Fibroblast of peridontal ligament (primary cell): Measurements from ENCODE around the gene BEND5.

Source experiments
- DNase-seq: peaks from one replicate; pipeline ENCODE4 v3.0.0-alpha.2; 2010; ENCODE audit errors: extremely low read depth

The BEND5 gene

DNA sequence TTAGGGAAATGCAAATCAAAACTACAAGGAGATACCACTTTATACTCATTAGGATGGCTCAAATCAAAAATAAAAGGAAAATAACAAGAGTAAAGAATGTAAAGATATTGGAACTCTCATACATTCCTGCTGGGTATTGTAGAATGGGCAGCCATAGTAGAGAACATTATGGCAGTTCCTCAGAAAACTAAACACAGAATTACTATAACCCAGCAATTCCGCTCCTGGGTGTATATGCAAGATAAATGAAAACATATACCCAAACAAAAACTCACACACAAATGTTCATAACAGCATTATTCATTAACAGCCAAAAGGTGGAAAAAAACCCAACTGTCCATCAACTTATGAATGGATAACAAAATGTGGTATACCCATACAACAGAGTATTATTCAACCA is 11.4 kb downstream of the BEND5 start:
- DNase-seq = no peak

DNA sequence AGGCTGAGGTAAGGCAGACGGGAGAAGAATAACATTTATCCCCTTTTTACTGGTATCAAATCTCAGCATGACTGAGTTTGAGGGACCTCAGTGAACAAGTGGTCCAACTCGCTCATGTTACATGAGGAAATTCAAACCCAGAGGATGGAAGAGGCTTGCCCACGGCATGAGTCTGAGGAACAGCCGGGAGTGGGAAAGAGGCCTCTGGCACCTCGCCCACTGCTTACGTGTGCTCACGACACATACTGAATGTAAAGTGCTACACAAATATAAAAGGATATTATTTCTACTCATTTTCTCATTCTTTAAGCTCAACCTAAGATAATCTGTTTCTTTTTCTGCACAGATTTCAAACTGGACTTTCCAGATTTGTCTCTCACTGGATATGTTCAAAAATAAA is 14.7 kb downstream of the BEND5 start:
- DNase-seq = peak; percentile 26

DNA sequence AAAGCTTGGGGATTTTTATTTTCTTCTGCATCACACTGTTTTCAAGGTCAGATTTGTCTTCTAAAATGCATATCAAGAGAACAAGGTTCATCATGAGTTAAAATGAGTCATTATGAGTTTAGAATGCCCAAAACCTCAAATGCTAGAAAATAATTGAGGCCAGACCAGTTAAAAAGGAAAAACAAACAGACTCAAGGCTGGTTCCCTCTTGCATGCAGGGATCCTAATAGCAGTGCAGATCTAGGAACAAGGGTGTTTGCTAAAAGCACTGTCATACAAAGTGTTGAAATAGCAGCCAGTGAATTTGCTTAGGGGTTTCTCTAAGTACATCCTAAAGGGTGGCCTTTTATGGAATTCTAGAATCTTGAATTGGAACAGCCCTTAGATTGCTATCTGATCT is 15.3 kb downstream of the BEND5 start:
- DNase-seq = peak; percentile 71

DNA sequence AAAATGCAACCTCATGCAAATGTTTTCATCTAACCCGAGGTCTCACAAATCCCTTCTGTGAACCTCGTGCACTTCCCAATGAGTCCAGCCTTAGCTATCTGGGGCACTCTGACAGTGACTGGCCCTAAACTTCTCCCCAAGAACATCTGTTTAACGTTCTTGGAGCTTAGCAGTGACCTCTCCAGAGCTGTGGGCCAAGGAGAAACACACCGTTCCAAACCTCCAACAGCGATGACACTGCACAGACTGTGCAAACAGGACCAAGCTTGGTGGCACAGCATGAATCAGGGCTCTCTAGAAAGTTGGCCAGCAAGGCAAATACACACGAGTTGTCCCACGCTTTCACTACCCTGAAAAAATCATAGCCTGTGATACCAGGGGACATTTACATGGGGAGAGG is 15.8 kb downstream of the BEND5 start:
- no peak for DNase-seq

DNA sequence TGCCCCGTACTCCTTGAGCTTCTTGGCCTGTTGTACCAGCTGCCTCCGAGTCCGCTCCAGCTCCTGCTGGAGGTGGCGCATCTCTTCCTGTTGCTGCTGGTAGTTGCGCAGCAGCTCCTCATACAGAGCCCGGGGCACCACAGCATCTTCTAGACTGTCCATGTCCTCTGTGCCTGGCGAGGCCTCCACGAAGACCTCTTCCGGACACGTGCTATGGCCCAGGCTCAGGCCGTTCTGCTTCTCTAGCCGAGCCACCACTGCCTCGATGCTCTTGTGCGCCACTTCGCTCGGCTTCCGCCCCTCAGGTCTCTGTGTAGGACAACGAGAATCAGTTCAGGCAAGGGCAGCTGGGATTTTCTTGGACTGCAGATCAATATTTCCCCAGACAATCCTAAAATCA is 17.7 kb downstream of the BEND5 start:
- DNase-seq = no peak

DNA sequence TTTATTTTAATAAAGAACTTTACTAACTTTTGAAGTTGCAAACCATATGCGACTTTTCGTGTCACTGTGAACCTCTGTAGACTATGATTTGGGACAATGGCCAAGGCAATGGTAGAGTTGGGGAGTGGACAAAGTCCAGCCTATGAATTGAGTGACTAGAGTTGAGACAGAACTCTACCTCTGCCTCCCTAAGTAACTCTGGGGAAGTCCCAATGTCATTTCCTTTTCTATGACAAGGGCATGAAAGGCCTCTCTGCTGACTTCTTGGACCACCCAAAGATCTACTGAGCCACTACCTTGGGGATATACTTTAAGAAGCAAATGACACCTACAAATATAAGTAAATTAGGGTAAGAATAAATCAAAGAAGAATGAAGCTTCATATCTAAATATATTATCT is 19.3 kb downstream of the BEND5 start:
- no peak for DNase-seq

DNA sequence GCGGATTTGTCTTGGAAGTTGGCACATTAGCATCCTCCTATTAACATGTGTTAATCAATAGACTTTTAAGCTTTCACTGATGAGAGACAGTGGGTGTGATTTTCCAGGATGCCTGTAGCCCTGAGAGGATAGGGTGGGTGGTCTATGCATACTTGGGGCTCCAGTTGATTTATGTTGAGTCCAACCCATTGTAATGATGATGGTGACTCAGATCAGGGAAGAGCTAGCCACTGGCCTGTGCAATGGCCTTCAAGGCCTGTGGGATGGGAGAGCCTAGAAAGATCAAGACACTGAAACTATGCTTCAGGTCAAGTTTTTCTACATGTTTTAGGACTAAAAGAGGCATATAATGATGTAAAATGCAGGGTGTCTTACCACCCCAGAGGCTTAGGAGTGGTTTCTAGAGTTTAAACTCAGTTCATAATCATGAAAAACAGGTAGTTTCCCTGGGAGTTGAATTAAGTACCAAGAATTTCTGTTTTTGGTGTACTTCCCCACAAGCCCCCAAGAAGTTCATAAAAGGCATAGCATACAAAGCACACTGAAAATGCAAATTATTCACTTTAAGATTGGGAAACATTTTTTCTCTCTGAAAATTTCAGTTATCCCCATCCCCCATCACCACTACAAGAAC is 19.9 kb downstream of the BEND5 start:
- no peak for DNase-seq

DNA sequence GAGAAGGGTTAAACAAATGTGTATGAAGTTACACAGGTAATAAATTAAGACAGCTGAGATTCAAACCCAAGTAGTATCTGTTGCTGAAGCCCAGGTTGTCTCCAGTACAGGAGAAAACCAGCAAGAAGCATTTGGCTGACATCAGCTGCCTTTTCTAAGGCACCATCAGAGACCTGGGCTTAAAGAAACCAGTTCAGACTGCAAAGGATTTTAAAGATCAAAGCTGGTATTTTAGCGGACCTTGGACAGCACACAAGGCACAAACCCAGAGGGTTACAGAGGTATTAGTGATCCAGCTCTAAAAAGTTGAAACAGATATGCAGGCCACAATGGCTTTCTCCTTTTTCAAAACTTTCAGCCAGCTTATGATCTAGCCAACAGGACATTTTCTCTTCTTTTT is 23.4 kb downstream of the BEND5 start:
- DNase-seq = no peak

DNA sequence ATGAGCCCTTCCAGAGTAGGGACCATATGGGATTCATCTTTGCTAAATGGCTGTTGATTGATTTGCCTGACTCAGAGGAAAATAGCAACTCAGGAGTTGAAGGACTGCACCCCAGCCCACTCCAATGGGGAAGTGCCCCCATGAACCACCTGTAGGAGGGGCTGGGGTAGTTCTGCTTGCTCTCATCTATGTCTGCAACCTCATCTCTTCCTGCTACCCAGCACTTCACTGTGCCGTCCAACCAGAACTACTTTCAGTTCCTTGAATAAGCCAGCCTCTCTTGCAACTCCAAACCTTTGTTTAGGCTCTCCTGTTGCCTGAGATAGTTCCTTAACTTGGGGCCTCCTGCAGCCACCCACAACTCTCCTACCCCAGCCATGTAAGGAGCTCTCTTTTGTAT is 26.6 kb downstream of the BEND5 start:
- no peak for DNase-seq

DNA sequence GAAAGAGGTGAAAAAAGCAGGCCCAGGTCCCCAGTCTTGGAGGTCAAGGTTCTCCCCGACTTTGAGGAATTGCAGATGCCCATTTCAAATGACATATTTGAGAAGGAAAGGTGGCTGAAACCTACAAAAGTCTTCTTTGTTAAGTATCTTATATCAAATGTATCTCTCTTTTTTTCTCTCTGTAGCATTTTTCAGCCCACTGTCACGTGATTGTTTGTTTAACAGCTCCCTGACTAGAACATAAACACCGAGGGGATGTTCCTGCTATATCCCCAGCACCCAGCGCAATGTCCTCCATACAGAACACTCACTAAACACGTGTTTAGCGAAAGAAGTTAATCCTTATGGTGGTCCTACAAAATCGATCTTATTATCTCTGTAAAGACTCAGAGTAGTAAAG is 27.6 kb downstream of the BEND5 start:
- no peak for DNase-seq

DNA sequence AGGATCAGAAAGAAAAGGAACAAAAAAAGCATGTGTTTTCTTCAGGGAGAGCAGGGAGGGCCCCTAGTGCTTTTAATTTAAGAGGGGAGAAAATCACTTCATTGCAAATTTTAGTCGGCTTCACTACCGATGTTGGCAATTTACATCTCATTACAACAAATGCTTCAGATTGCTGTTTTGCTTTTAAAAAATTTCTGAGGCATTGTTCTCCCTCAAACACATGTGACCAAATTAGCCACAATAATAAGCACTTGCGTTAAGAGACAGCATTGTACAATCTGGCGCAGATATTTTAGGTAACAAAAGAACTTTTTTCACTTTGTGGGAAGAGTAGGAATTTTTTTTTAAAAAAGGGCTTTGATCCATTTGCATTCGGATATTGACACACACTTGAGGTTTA is 29.8 kb downstream of the BEND5 start:
- DNase-seq = no peak

DNA sequence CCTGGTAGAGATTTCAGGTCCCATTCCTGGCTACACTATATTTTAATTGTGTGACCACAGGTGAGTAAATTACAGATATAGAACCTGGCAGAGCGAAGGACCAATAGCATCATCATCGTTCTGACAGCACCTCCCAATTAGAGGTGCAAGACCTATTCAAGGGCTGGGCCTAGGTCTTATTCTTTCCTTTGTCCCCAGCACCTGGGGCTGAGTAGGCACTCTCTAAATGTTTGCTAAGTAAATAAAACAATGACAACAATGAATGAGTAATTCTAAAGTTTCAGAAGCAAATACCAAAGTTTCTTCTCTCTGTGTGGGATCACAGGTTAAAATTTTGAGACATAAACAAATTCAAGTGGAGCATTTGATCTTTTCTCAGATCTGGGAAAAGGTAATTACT is 32.7 kb downstream of the BEND5 start:
- DNase-seq = no peak

DNA sequence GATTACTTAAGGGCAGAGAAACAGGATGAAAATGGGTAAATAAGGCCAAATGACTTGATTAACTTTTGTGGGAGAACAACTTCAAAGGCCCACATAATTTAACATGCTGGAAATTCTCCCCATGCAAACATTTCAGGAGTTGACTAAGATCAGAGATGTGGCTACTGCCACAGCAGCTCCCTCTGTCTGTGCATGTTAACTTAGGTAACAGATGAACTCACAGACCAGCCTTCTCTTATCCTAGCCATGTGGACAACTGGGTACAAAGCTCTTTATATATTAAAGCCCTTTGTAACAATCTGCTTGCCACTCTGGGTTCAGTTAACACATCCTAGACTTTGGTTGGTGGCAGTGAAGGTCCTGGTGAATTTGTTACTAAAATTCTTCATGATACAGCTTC is 33.2 kb downstream of the BEND5 start:
- DNase-seq = no peak

DNA sequence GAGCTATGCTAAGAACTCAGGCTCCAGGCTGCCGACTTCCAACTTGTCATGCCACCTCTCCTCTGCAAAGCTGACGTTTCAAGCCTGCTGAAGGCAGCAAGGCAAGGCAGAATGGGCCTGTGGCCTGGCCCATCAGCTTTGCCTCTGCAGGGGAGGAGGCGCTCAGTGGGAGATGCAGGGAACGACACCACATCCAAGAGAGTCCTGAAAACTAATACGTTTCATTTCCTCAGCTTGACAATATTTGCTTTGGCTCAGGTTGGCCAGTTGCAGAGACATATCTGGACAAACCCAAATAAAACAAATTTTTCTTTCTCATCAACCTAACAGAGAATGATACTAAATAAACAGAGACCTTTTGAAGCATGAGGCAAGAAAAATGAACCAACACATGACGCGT is 35.3 kb downstream of the BEND5 start:
- DNase-seq = no peak

DNA sequence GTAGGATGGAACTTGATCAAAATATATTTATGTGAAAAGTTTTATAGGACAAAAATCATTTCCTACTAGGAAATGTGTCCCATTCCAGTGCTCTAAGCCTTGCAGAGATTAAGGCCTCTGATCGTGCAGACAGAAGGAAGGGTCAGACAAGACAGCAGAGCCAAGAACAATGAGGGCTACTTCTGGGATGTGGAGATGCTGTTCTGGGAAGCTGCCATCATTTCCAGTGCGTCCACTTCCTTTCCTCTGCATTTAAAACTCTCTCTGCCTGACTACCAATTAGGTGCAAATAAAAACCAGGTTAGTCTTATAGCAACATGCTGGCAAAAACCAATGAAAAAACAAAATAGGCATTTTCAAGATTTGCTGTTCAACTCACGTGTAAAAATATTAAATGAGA is 36.1 kb downstream of the BEND5 start:
- no peak for DNase-seq

DNA sequence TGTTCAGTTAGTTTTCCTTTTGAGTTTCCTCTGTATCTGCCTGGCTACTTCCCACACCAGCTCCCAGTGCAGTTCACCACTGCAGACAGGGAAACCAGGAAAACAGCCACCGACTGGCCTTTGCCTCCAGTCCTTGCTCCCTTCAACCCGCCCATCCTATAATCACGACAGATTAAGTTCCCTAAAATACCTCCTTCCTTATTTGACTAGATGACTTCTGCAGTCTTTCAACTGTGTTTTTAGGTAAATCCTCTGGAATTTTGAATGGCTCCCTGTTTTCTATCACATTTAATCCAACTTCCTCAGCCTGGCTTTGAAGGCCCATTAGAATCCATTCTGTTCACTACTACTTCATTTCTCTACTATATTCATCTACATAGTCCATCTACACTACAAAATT is 37.6 kb downstream of the BEND5 start:
- DNase-seq = no peak

DNA sequence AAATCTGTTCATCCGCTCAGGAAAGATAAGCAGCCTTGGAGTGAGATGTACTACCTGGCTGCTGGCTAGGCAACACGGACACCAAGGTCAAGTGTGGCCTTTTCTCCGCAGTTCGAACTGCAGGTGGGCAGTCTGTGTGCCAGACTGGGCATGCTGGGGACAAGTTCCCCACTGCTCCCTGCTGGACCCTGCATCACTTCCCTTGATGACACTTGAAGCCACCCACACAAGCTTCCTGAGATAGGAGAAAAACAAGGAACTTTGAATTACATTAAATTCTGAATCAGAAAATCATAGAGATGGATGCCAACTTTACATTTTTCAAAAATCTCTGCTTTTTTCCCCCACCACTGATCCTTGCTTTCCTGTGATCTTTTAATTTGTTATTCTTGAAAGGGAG is 38.3 kb downstream of the BEND5 start:
- DNase-seq = no peak

DNA sequence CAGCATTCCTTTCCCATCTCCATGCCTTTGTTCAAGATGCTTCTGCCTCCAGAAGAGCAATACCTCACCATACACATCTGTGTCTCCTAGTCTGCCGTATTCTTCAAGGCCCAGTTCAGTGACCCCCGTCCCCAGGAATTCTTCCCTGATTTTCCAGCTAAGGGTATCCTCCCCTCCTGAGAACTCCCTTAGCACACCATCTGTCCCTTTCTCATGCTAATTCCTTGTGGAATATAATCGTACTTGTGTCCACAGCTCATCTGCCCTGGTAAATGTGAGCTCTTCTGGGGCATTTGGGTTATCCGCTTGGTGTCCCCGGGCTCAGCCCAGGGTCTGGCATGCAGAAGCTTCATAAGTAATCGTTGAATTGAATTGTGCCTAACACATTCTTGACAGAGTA is 40.9 kb downstream of the BEND5 start:
- no peak for DNase-seq

DNA sequence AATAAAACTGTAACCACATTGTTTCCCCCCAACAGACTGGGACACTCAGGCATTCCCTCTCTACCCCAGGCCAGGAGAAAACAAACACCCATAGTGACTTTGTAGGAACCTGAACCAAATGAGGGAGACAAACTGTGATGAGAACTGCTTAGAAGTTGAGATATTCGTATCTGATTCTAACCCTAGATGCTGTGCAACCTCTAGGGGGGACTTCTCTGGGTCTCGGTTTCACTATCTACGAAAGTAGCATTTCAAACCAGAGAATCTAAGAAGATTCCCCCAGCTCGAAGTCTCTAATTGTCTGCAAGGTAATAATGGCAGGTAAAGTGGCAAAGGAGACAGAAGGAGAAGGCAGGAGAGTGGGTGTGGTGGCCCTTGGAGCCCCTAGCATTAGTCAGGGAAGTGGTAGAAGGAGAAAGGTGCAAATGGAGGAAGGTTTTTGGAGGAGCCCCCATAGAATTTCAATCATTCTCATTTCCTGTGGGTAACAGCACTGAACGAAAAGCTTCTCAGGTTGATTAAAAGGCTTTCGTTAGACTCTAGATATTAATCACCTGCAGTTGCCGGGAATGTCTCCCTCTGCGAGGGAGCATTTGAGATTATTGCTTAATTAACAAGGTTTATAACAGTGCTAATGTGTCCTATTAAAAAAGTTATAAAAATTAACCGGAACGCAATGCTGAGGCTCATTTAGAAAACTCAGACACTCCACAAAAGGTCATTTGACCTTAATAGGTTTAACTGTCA is 46.4 kb downstream of the BEND5 start:
- no peak for DNase-seq

DNA sequence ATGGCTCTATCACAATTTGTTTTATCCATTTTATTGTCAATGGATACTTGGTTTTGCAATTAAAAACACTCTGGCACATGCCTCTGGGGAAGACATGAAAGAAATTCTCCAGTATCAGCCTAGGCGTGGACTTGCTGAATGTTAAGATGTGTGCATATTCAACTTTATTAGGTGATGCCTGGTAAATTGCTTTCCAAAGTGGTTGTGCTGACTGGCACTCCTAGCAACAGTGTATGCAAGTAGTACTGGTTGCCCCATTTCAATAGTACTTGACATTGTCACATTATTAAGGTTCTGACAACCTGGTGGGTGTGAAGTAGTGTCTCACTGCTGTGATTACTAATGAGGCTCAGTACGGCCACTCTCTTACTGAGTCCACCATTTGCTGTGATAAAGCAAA is 48.1 kb downstream of the BEND5 start:
- DNase-seq = no peak

DNA sequence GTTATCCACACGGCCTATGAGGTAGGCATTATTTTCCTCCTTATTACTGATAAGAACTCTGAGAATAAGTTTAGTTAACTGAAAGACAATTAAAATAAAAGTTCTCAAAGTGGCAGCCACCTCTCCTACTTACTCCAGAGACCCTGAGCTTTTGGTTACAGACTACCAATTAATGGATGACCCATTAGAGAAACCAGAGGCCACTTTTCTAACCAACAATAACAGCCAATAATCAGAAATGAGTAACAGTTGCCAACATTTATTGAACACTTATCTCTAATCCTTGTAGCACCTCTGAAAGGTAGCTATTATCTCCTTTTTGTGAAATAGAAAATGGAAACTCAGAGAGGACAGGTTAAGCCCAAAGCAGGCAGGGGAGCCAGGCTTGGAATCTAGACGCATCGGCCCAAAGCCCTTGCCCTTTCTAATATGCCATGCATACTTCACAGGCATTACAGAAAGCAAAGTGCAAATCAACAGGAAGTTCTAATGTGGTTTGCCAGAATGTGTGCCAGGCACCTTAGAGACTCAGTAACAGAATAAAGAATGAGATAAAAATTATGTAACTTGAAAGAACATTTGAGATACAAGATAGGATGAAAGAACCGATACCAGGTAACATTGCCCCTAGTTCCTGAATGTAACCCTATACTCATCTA is 50.0 kb downstream of the BEND5 start:
- no peak for DNase-seq

DNA sequence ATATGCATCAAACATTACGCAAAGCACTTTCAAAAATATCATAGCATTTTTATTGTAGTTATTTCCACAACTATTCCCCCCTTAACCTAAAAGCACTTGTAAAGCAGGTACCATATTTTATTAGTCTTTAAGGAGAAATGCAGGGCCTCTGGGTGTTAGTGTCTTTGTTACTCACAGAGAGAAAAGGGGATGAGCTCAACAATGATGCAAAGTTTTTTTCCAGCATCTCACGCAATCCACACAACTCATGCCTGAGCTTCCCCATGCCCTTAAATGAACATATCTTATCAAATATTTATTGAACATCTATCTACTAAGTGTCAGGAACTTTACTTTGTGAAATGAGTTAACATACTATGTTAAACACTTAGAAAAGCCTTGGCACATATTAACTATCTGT is 50.6 kb downstream of the BEND5 start:
- DNase-seq = no peak

DNA sequence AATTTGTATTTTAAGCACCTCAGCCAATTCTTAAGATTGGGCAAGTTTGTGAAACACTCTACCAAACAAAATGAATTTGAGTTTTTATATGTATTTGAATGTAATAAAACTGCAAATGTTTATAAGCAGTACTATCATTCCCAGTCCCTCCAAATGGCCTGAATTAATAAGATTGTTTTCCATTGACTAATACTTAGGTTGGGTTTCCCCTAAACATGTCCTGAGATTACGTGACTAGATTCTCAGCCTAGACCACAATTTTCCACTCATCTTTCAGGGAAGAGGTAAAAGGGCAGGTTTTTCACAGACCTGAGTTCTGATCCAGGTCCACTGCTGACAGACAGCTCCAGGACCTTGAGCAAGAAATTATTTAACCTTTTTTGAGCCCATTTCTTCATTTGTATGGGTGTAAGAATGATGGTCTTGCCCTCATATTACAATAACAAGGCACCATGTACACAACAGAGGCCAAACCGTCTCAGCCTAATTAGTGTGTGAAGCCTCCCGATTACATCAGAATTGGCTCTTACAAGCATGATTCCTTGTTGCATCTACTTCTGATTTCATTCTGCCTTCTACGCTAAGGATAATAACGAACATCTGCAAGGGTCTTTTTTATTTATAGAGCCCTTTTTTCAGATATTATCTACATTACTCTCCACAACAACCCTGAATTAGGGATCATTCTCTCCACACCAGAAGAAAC is 51.2 kb downstream of the BEND5 start:
- DNase-seq = no peak
